Measurements from ENCODE around the gene CDKAL1.
A peak's percentile ranks its signal among the peaks of the same experiment; 100 is the strongest.
"Not testable (repeated sequence)": the region's sequence is repeated elsewhere in the genome, so short reads cannot be mapped to it uniquely, and the experiment has no call there.

Gene CDKAL1

GRCh38 chr6:20639161-20639560, 104.9 kb downstream of the CDKAL1 start:
- no peak for DNase-seq (ENCODE audit: low read depth)

- no peak for DNase-seq (ENCODE audit: low read depth)
Observed at GRCh38 chr6:20640181-20640580, 105.9 kb downstream of the CDKAL1 start.

DNA sequence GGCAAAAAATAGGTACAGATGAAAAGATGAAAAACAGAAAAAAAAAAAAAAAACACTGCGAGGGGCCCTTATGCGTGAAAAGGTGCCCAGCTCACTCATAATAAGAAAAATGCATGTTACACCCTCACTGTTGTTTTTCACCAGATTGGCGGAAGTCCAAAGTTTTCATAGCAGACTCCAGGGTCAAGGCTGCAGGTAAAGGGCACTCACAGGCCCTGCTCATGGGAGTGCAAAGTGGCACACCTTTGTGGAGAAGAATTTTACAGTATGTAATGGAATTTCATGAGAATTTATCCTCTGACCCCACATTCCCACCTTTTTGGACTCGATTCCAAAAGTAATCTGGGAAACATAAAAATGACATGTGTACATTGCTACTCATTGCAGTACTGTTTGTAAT, 108.2 kb downstream of the CDKAL1 start:
- no peak for DNase-seq (ENCODE audit: low read depth)

GRCh38 chr6:20644667-20645370, 110.6 kb downstream of the CDKAL1 start:
- peak; percentile 78 for DNase-seq (ENCODE audit: low read depth)

- DNase-seq (ENCODE audit: low read depth) = not testable (repeated sequence)
Observed at GRCh38 chr6:20645572-20645971, 111.3 kb downstream of the CDKAL1 start.

DNA sequence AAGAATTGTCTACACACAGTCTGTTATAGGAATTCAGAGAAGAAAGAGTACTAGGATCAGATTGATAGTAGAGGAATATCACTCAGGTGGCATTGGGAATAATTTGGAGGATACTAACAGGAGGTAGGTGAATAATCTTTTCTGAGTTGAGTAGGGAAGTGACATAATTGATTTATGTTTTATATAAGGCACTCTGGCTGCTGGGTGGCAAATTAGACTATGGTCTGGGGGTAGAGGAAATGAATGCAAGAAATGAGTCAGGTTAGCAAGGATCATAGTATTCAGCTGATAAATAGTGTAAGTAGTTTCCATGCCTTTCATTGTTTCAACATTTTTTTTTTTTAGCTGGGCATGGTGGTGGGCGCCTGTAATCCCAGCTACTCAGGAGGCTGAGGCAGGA, 113.3 kb downstream of the CDKAL1 start:
- no peak for DNase-seq (ENCODE audit: low read depth)

- DNase-seq (ENCODE audit: low read depth) = not testable (repeated sequence)
Observed at GRCh38 chr6:20649696-20650470, 115.6 kb downstream of the CDKAL1 start.

DNA sequence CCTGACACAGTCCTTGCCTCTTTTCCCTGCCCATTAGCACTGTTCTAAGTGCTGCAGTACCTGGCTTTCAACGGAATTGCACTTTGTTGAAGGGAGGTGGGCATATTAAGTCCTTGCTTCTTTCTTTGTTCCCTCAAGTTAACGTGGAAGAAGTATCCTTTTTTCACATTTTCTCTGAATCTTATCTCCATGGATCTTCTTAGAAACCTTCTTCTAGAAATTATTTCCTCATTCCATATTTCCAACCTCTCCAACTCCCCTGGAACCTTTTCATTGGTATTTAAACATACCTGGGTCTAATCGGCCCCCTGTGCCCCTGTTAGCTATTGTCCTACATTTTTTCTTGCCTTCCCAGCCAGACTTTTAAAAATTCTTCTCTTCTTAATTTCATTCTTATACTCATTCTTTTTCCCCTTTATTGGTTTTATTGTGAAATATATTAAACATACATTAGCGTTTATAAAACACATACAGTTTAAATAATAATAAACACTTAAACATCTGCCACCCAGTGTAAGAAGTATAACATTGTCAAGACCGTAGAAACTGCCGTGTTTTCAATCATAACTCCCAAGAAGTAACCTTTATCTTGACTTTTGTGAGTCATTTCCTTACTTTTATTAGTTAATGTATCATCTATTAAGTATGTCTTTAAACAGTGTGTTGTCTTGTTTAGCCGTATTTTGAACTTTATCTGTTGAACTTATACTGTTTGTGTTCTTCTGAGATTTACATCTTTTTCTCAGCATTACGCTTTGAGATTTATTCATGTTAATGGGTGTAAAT, 118.2 kb downstream of the CDKAL1 start:
- peak; percentile 84 for DNase-seq (ENCODE audit: low read depth)

DNA sequence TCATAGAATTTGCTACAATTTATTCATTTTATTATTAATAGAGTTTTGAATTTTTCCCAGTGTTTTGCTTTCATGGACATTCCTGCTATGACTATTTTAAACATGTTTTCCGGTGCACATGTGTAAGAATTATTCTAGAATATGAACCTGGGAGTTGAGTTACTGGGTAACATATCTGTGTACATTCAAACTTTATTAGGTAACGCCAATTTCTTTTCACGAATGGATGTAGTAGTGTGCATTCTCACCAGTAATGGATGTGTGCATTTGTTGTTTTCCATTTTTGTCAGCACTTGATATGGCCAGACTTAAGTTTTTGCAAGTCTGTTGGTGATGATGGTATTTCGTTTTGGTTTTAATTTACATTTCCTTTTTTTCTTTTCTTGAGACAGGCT, 118.8 kb downstream of the CDKAL1 start:
- peak; percentile 23 for DNase-seq (ENCODE audit: low read depth)

DNA sequence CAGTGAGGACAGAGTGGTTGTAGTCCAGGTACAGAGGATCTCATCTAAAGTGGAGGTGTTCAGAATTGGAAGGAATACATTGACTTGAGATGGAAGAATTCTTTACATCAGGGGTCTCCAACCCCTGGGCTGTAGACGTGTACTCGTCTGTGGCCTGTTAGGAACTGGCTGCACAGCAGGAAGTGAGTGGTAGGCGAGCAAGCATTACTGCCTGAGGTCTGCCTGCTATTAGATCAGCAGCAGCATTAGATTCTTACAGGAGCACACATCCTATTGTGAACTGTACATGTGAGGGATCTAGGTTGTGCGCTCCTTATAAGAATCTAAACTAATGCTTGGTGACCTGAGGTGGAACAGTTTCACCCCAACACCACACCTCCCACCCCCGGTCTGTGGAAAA, 121.1 kb downstream of the CDKAL1 start:
- DNase-seq (ENCODE audit: low read depth) = peak; percentile 53

DNA sequence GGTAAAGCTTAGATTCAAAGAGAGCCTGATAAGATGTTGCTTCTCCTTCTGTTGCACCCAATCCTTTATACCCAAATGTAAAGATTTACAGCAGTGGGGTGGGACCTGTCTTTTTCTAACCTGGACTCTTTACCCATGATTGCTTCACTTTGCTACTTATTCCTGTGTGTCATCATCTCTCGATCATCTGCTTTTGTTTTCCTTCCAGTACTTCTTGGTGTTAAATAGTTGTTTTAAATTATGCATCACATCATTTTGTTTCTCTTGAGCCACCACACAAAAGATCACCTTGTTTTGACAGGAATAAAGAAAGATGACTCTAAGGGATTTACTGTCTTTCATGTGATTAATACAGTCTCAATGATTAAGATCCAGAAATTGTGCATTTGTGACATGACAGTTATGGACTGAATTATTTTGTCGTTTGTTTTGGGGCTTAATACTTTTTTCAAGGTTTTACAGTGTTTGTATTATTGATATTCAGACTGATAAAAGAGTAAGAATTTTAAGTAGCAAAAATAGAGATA, 123.1 kb downstream of the CDKAL1 start:
- DNase-seq (ENCODE audit: low read depth) = peak; percentile 32

GRCh38 chr6:20658053-20658452, 123.8 kb downstream of the CDKAL1 start:
- no peak for DNase-seq (ENCODE audit: low read depth)

DNA sequence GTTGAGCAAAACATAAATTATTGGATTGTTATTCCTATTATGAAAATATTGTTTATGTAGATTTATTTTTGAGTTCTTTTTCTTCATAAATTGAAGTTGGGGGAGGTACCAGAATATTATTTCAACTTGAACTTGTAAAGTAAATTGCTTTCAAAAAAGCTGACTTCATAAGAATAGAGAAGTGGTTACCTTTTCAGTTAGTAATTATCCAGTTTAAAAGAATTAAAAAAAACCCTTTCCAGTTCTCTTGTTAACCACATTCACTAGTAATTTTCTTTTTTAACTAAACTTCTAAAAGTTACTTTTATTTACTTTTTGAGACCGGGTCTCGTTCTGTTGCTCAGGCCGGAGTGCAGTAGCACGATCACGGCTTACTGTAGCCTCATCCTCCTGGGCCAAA, 124.3 kb downstream of the CDKAL1 start:
- no peak for DNase-seq (ENCODE audit: low read depth)

DNA sequence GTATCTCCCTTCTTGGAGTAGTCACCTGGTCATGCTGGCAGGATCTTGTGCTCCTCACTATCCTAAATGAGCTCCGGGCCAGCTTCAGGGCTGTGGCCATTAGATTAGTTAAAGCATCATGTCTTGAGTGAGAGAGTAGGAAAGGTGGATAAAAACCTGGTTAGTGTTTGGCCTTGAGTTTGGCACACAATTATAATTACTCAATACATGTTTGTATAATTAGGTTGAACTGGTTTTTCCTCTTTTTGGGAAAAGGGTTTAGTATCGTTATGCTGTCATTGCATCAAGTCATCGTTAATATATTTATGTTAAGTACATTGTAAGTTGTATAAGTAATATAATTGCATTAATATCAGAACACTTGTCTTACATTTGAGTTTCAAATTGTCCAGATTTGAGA, 126.3 kb downstream of the CDKAL1 start:
- DNase-seq (ENCODE audit: low read depth) = no peak

GRCh38 chr6:20661721-20662120, 127.5 kb downstream of the CDKAL1 start:
- peak; percentile 59 for DNase-seq (ENCODE audit: low read depth)

DNA sequence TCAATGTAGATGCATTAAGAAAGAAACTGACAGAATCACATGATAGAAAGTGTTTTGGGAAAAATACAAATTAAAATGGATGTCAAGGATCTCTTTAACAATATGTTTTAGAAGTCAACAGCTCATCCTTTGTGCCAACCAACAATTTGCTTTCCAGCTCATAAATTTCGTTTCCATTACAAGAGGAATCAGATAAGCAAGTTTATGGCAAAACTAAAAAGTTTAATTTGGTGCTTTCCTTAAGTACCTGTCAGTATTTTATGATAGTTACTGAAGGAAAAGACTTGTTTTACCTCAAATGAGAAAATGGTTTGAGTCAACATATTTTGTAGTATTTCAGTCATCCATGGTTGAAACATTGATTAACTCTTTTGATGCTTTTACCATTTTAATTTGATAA, 130.0 kb downstream of the CDKAL1 start:
- DNase-seq (ENCODE audit: low read depth) = no peak

GRCh38 chr6:20665290-20665689, 131.0 kb downstream of the CDKAL1 start:
- DNase-seq (ENCODE audit: low read depth) = no peak

GRCh38 chr6:20669571-20670314, 135.5 kb downstream of the CDKAL1 start:
- DNase-seq (ENCODE audit: low read depth) = no peak

DNA sequence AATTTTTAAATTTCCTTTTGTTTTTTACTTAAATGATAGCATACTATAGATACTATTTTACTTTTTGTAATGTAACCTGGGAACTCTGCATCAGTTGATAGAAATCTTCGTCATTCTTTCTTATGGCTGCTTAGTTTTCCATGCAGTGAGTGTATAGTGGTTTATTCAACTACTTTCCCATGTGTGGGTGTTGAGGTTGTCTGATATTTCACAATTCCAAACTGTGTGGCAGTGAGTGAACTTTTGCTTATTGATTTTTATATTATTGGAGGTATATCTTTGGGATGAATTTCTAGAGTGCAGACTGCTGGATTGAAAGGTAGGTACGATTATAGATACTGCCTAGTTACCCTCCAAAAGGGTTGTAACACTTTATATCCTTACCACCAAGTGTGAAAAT, 136.5 kb downstream of the CDKAL1 start:
- peak; percentile 46 for DNase-seq (ENCODE audit: low read depth)

GRCh38 chr6:20672038-20672437, 137.8 kb downstream of the CDKAL1 start:
- no peak for DNase-seq (ENCODE audit: low read depth)

- DNase-seq (ENCODE audit: low read depth) = no peak
Observed at GRCh38 chr6:20673458-20673857, 139.2 kb downstream of the CDKAL1 start.

DNA sequence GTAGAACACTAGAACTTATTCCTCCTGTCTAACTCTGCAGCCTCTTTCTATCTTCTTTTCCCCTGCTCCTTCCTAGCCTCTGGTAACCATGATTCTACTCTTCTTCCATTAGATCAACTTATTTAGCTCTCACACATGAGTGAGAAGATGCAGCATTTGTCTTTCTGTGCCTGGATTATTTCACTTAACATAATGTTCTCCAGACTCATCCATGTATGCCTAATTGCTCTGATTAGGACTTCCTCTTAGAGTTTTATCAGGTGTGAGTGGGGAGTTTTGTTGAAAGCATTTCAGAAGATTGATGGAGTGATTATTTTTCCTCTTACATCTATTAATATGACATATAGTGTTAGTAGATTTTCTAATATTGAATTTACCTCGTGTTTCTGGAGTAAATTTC, 140.4 kb downstream of the CDKAL1 start:
- DNase-seq (ENCODE audit: low read depth) = no peak
